Measurements from ENCODE around the gene RAB11FIP4. TPM values are rescaled to one million over a fixed set of nuclear protein-coding genes. Genes with fewer than 3 reads are reported as not detected.

Gene RAB11FIP4
- total and polyA plus RNA-seq, 10 of the 15 experiments (the other 5 are each of a cell fraction or from before 2014, with no cell fraction given), result 1.4 to 27.0 (median 17.6) TPM

DNA sequence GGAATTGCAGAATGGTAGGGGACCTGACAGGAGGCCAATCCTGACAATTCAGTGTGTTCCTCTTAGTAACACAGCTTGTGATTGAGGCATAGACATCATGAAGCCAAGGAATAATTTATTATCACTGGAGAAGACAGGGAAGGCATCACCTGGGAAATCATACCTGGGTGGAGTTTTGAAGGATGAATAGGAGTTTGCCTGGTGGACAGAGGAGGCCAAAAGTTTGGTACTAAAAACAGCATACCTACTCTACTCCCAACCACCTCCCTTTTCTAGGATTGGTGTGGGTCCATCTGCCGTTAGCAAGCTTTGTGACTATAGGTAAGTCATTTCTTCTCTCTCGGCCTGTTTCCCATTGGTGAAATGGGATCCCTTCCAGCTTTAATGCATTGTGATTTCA, 88.0 kb downstream of the RAB11FIP4 start:
- Histone ChIP-seq H3K4me3 (no peak overlapping the region), H3K36me3 (ENCODE audit: control insufficient read depth in 2 of 2, insufficient read depth in 2 of 2, low read length in 1 of 2) (no peaks in the 10 kb centered on the region), H3K9ac (ENCODE audit: control insufficient read depth, insufficient read depth, low read length) (no peak overlapping the region), H3K27ac (ENCODE audit: control insufficient read depth, insufficient read depth) (no peak overlapping the region), H3K9me3 (replicated peaks; ENCODE audit: control insufficient read depth, insufficient read depth, low read length) (no peaks in the 10 kb centered on the region), H3K4me2 (ENCODE audit: control insufficient read depth, insufficient read depth) (no peak overlapping the region), H2AFZ (ENCODE audit: control insufficient read depth, low read depth, low read length) (no peak overlapping the region), H3K79me2 (ENCODE audit: control insufficient read depth, insufficient read depth, low read length) (no peaks in the 10 kb centered on the region), H3K27me3 (replicated peaks in 1 of 2; ENCODE audit: control insufficient read depth in 2 of 2, insufficient read depth in 2 of 2, low read length in 1 of 2) (no peaks in the 10 kb centered on the region), H4K20me1 (ENCODE audit: control insufficient read depth, insufficient read depth) (no peaks in the 10 kb centered on the region), H3K4me1 (ENCODE audit: control insufficient read depth, insufficient read depth, low read length) (no peaks in the 10 kb centered on the region)
- in situ Hi-C loops (cut with MboI) (no loop called here), intact Hi-C loops (cut with micrococcal nuclease; ENCODE audit: unreplicated experiment) (no loop called here)
- RAD21 ChIA-PET (ENCODE audit: unreplicated experiment), result no interaction called here
- FAIRE-seq, result no peak
- no peak for ATAC-seq
- BruUV-seq (replicated peaks), result no TSS peak
- CTCF ChIA-PET, result interaction anchor here (0.9 kb wide), 2 partner anchors 10 to 21 kb away, joined by 3 read pairs; no protein-coding TSS in a partner anchor
- POLR2A ChIA-PET, result interaction anchor here (0.5 to 0.7 kb wide), 2 partner anchors 8 to 526 kb away, joined by 3 read pairs; no protein-coding TSS in a partner anchor
- no peak for DNase-seq (ENCODE audit: low read depth, low spot score)
- WGBS (ENCODE audit: insufficient coverage, insufficient replicate concordance, low lambda C conversion rate, missing lambda C conversion rate), result 23% methylated on average over 2 of the region's 2 CpGs
- SMC1A ChIA-PET (ENCODE audit: uncharacterized antibody, unreplicated experiment), result interaction anchor here (2.5 kb wide), 1 partner anchor 12 kb away, joined by 7 read pairs; no protein-coding TSS in a partner anchor
- TF ChIP-seq EP300 (IDR thresholded peaks at IDR 0.05; ENCODE audit: borderline replicate concordance in 1 of 2, control insufficient read depth in 1 of 2, low read depth in 2 of 2, low read length in 2 of 2) (no peak), POLR2A (IDR thresholded peaks at IDR 0.05; ENCODE audit: low read depth, low read length) (no peak), RCOR1 (conservative IDR thresholded peaks at IDR 0.05; ENCODE audit: low read depth, low read length) (no peak), ZZZ3 (IDR thresholded peaks at IDR 0.05; ENCODE audit: control insufficient read depth, insufficient read length, low read depth) (no peak), JUND (IDR thresholded peaks at IDR 0.05; ENCODE audit: low read depth, low read length) (no peak), SIX5 (IDR thresholded peaks at IDR 0.05; ENCODE audit: low read depth, low read length, severe bottlenecking) (no peak), YY1 (IDR thresholded peaks at IDR 0.05; ENCODE audit: low read depth, low read length) (no peak), HDGF (IDR thresholded peaks at IDR 0.05) (no peak), IKZF1 (conservative IDR thresholded peaks at IDR 0.05) (no peak)
- TF ChIP-seq, protein P1, sequence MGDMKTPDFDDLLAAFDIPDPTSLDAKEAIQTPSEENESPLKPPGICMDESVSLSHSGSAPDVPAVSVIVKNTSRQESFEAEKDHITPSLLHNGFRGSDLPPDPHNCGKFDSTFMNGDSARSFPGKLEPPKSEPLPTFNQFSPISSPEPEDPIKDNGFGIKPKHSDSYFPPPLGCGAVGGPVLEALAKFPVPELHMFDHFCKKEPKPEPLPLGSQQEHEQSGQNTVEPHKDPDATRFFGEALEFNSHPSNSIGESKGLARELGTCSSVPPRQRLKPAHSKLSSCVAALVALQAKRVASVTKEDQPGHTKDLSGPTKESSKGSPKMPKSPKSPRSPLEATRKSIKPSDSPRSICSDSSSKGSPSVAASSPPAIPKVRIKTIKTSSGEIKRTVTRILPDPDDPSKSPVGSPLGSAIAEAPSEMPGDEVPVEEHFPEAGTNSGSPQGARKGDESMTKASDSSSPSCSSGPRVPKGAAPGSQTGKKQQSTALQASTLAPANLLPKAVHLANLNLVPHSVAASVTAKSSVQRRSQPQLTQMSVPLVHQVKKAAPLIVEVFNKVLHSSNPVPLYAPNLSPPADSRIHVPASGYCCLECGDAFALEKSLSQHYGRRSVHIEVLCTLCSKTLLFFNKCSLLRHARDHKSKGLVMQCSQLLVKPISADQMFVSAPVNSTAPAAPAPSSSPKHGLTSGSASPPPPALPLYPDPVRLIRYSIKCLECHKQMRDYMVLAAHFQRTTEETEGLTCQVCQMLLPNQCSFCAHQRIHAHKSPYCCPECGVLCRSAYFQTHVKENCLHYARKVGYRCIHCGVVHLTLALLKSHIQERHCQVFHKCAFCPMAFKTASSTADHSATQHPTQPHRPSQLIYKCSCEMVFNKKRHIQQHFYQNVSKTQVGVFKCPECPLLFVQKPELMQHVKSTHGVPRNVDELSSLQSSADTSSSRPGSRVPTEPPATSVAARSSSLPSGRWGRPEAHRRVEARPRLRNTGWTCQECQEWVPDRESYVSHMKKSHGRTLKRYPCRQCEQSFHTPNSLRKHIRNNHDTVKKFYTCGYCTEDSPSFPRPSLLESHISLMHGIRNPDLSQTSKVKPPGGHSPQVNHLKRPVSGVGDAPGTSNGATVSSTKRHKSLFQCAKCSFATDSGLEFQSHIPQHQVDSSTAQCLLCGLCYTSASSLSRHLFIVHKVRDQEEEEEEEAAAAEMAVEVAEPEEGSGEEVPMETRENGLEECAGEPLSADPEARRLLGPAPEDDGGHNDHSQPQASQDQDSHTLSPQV (IDR thresholded peaks at IDR 0.05), result no peak
- TF ChIP-seq, protein P2, sequence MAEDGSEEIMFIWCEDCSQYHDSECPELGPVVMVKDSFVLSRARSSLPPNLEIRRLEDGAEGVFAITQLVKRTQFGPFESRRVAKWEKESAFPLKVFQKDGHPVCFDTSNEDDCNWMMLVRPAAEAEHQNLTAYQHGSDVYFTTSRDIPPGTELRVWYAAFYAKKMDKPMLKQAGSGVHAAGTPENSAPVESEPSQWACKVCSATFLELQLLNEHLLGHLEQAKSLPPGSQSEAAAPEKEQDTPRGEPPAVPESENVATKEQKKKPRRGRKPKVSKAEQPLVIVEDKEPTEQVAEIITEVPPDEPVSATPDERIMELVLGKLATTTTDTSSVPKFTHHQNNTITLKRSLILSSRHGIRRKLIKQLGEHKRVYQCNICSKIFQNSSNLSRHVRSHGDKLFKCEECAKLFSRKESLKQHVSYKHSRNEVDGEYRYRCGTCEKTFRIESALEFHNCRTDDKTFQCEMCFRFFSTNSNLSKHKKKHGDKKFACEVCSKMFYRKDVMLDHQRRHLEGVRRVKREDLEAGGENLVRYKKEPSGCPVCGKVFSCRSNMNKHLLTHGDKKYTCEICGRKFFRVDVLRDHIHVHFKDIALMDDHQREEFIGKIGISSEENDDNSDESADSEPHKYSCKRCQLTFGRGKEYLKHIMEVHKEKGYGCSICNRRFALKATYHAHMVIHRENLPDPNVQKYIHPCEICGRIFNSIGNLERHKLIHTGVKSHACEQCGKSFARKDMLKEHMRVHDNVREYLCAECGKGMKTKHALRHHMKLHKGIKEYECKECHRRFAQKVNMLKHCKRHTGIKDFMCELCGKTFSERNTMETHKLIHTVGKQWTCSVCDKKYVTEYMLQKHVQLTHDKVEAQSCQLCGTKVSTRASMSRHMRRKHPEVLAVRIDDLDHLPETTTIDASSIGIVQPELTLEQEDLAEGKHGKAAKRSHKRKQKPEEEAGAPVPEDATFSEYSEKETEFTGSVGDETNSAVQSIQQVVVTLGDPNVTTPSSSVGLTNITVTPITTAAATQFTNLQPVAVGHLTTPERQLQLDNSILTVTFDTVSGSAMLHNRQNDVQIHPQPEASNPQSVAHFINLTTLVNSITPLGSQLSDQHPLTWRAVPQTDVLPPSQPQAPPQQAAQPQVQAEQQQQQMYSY (CRISPR knock-in tag; IDR thresholded peaks at IDR 0.05), result no peak
- TF ChIP-seq, protein P3, sequence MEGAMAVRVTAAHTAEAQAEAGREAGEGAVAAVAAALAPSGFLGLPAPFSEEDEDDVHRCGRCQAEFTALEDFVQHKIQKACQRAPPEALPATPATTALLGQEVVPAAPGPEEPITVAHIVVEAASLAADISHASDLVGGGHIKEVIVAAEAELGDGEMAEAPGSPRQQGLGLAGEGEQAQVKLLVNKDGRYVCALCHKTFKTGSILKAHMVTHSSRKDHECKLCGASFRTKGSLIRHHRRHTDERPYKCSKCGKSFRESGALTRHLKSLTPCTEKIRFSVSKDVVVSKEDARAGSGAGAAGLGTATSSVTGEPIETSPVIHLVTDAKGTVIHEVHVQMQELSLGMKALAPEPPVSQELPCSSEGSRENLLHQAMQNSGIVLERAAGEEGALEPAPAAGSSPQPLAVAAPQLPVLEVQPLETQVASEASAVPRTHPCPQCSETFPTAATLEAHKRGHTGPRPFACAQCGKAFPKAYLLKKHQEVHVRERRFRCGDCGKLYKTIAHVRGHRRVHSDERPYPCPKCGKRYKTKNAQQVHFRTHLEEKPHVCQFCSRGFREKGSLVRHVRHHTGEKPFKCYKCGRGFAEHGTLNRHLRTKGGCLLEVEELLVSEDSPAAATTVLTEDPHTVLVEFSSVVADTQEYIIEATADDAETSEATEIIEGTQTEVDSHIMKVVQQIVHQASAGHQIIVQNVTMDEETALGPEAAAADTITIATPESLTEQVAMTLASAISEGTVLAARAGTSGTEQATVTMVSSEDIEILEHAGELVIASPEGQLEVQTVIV (IDR thresholded peaks at IDR 0.05; ENCODE audit: borderline replicate concordance, partially characterized antibody), result no peak
- TF ChIP-seq, protein P4, sequence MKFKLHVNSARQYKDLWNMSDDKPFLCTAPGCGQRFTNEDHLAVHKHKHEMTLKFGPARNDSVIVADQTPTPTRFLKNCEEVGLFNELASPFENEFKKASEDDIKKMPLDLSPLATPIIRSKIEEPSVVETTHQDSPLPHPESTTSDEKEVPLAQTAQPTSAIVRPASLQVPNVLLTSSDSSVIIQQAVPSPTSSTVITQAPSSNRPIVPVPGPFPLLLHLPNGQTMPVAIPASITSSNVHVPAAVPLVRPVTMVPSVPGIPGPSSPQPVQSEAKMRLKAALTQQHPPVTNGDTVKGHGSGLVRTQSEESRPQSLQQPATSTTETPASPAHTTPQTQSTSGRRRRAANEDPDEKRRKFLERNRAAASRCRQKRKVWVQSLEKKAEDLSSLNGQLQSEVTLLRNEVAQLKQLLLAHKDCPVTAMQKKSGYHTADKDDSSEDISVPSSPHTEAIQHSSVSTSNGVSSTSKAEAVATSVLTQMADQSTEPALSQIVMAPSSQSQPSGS (IDR thresholded peaks at IDR 0.05; ENCODE audit: low read length), result no peak
